K562 (cell line): ENCODE measurements around the gene FOS. TPM values are rescaled to one million over a fixed set of nuclear protein-coding genes. Genes with fewer than 3 reads are reported as not detected.
A peak's percentile ranks its signal among the peaks of the same experiment; 100 is the strongest.

ENCODE experiments used
- ARID3B ChIP-seq: fragments of 250-450 bp; sonication (Bioruptor Pico); IDR thresholded peaks from 2 replicates; pipeline ENCODE4 v1.4.0; 2020; ENCODE audit warnings: borderline replicate concordance
- BMI1 ChIP-seq: fragments of 150-350 bp; IDR thresholded peaks from 2 replicates; pipeline ENCODE4 v1.6.1; 2014; ENCODE audit warnings: low read length
- BRF1 ChIP-seq: IDR thresholded peaks from 3 replicates; pipeline ENCODE4 v1.6.1; 2011; ENCODE audit warnings: borderline replicate concordance, mild to moderate bottlenecking; ENCODE audit not compliant: insufficient read length; ENCODE audit errors: extremely low read depth
- E2F8 ChIP-seq: fragments of 450-650 bp; IDR thresholded peaks from 2 replicates; pipeline ENCODE4 v1.7.1; 2018; ENCODE audit warnings: mild to moderate bottlenecking, low read depth; ENCODE audit not compliant: partially characterized antibody
- HES1 ChIP-seq: fragments of 450-650 bp; IDR thresholded peaks from 2 replicates; pipeline ENCODE4 v1.6.1; 2016; ENCODE audit warnings: low read depth, mild to moderate bottlenecking, moderate library complexity
- IFI16 ChIP-seq: fragments of 250-450 bp; sonication (Bioruptor Pico); IDR thresholded peaks from 2 replicates; pipeline ENCODE4 v2.1.2; 2022; ENCODE audit warnings: mild to moderate bottlenecking, inconsistent platforms
- NFXL1 ChIP-seq: fragments of 450-650 bp; formaldehyde crosslinking; IDR thresholded peaks from 2 replicates; pipeline ENCODE4 v1.4.0; 2021; ENCODE audit warnings: mild to moderate bottlenecking
- RBM25 ChIP-seq: fragments of 200-400 bp; formaldehyde crosslinking; IDR thresholded peaks from 2 replicates; pipeline ENCODE4 v1.6.1; 2018; ENCODE audit warnings: low read length, low read depth, moderate library complexity; ENCODE audit not compliant: severe bottlenecking
- SMAD4 ChIP-seq: fragments of 250-450 bp; sonication (Bioruptor Pico); conservative IDR thresholded peaks from 2 replicates; pipeline ENCODE4 v1.8.0; 2021; ENCODE audit warnings: inconsistent platforms, mild to moderate bottlenecking, moderate library complexity
- TAF1 ChIP-seq: IDR thresholded peaks from 2 replicates; pipeline ENCODE4 v1.6.1; 2011; ENCODE audit warnings: mild to moderate bottlenecking, low read length, moderate library complexity; ENCODE audit not compliant: insufficient read depth, control insufficient read depth, severe bottlenecking; ENCODE audit errors: extremely low read depth
- TCFL5 ChIP-seq: fragments of 250-450 bp; sonication (Bioruptor Pico); conservative IDR thresholded peaks from 2 replicates; pipeline ENCODE4 v1.6.1; 2021; ENCODE audit warnings: mild to moderate bottlenecking, moderate library complexity, matching md5 sums
- TSC22D4 ChIP-seq: fragments of 450-650 bp; IDR thresholded peaks from 2 replicates; pipeline ENCODE4 v1.6.1; 2016; ENCODE audit warnings: missing genetic modification characterization, missing biosample characterization, control low read depth
- USF1 ChIP-seq: sonication (generic); formaldehyde crosslinking; IDR thresholded peaks from 2 replicates; pipeline ENCODE4 v1.9.0; 2022; ENCODE audit warnings: mild to moderate bottlenecking, missing genetic modification reagents
- VEZF1 ChIP-seq: fragments of 200-800 bp; sonication (Bioruptor generic); IDR thresholded peaks from 2 replicates; pipeline ENCODE4 v1.6.1; 2017; ENCODE audit warnings: missing genetic modification characterization, missing compliant biosample characterization
- ZNF609 ChIP-seq: sonication (generic); formaldehyde crosslinking; IDR thresholded peaks from 2 replicates; pipeline ENCODE4 v1.8.1; 2023; ENCODE audit warnings: missing genetic modification reagents, mild to moderate bottlenecking, borderline replicate concordance
- polyA plus RNA-seq, 8 experiments: library from polyadenylated mRNA; depleted of rRNA in 4 of 8; stranded (reverse) in 5 of 8; unstranded in 3 of 8; fragments of >200 nt; fragmentation: Nextera tagmentation in 2 of 8; fragmentation: Illumina TruSeq in 1 of 8; extraction: Ambion mirVana in 2 of 8; extraction: Trizol in 1 of 8; gene quantifications; 2 replicates each; pipeline versions ENCODE4 v1.2.1 to v1.2.3, GENCODE V29; 2011 to 2014; ENCODE audit warnings: inconsistent platforms in 1 of 8, missing spikeins in 1 of 8
- total RNA-seq, 7 experiments: library from RNA; depleted of rRNA in 6 of 7; stranded (reverse); fragments of >200 nt in 6 of 7; fragmentation: Illumina TruSeq in 2 of 7; extraction: Trizol in 2 of 7; gene quantifications; 2 replicates each; pipeline versions ENCODE4 v1.2.1 to v1.2.3, GENCODE V29; 2011 to 2021; ENCODE audit warnings: low replicate concordance in 1 of 7

The FOS gene
- total and polyA plus RNA-seq, 9 of the 15 experiments (the other 6 are each of a cell fraction or from before 2014, with no cell fraction given): 0.54 to 13.8 (median 8.9) TPM

- TF ChIP-seq HES1 (0 out of 2 replicates have a peak, but pooled peaks have one; percentile 21), USF1 (CRISPR knock-in tag) (no peak), ARID3B (CRISPR knock-in tag) (no peak), VEZF1 (CRISPR knock-in tag) (no peak), IFI16 (CRISPR knock-in tag) (no peak), BRF1 (no peak), TCFL5 (CRISPR knock-in tag) (no peak), RBM25 (peak; percentile 44), BMI1 (no peak), TAF1 (no peak), SMAD4 (CRISPR knock-in tag) (0 out of 2 replicates have a peak, but pooled peaks have one; percentile 43), ZNF609 (CRISPR knock-in tag) (no peak), TSC22D4 (tag) (no peak), E2F8 (no peak), NFXL1 (no peak)
Observed at GRCh38 chr14:75229661-75230139, 48.9 kb upstream of the FOS start (continued).
